ENCODE data around the gene SAMM50.

SAMM50 gene

DNA sequence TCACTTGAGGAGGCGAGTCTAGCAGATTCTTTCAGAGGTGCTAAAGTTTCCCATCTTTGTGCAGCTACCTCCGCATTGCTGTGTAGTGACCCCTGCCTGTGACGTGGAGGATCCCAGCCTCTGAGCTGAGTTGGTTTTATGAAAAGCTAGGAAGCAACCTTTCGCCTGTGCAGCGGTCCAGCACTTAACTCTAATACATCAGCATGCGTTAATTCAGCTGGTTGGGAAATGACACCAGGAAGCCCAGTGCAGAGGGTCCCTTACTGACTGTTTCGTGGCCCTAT lies 8.9 kb upstream of the SAMM50 start:
- DNase-seq, result no peak

DNA sequence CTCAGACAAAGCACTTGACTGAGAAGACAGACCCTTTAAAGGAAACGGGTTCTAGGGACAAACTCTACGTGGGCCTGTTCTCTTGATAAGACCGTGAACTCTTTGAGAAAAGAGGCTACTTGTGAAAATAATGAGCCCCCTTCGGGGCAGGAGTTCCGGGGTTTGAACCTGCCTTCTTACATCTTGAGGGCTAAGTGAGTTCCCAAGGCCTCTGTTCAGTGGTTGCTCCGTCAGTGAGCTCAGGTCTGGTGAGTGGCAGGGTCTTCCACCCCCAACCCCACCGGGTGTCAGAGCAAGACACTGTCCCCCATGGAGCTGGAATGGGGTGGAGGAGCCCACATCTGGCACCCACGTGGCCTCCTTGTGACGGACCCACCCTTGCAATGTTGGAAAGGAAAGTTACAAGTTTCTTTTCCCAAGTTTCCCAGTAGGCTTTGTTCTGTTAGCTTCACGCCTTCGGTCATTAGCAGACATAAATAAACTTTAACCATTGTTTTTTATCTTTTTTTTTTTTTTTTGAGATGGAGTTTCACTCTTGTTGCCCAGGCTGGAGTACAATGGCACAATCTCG lies 6.3 kb upstream of the SAMM50 start:
- no peak for DNase-seq

DNA sequence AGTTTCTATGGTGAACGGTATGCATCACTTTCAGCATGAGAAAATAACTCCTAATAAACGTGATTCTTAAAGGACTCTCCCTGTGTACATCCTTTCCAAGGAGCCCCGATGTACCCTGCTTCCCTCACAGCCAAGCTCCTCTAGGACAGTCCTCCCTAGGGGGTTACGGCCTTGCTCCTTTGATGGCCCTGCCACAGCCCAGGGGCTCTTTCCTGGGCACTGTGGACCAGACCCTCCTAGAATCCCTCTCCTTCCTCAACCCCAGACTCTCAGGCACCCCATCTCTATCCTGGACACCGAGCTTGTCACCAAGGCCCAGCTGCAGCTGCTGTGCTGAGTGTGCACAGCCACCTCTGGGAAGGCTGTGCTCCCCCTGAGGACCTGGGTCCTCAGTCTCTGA lies 3.9 kb upstream of the SAMM50 start:
- no peak for DNase-seq

GRCh38 chr22:43951966-43952365 lies 3.3 kb upstream of the SAMM50 start:
- no peak for DNase-seq

DNA sequence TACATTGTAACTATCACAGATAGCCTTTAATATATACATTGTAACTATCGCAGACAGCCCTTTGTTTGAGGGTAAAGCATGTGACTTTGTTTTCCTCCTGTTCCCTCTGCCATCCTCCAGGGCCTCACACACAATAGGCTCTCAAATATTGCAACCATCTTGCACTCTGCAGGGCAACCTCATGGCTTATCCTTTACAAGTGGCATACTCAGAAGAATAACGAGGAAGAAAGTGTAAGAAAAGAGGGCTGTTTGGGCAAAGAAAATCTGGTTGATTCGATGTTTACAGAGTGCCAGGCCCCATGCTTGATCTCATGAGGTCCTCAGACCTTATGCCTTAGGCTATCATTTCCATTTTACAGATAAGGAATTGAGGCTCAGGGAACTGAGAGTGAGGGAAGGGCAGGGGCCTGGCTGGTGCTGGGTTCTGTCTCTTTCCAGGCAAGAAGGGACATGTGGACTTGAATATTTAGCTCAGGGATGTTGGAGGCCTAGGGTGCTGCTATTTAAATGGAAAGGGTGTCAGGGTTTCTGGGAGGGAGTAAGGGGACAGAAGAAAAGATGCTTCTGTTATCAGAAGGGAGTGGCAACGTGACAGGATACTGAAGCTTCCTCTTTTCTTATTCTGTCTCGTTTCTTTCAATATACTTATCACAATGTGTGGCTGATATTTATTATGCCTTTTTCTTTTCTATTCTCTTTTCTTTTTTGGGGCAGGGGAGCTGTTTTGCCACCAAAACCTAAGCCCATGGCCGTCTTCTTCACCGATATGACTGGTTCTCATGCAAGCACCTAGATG lies 1.1 kb upstream of the SAMM50 start:
- no peak for DNase-seq

DNA sequence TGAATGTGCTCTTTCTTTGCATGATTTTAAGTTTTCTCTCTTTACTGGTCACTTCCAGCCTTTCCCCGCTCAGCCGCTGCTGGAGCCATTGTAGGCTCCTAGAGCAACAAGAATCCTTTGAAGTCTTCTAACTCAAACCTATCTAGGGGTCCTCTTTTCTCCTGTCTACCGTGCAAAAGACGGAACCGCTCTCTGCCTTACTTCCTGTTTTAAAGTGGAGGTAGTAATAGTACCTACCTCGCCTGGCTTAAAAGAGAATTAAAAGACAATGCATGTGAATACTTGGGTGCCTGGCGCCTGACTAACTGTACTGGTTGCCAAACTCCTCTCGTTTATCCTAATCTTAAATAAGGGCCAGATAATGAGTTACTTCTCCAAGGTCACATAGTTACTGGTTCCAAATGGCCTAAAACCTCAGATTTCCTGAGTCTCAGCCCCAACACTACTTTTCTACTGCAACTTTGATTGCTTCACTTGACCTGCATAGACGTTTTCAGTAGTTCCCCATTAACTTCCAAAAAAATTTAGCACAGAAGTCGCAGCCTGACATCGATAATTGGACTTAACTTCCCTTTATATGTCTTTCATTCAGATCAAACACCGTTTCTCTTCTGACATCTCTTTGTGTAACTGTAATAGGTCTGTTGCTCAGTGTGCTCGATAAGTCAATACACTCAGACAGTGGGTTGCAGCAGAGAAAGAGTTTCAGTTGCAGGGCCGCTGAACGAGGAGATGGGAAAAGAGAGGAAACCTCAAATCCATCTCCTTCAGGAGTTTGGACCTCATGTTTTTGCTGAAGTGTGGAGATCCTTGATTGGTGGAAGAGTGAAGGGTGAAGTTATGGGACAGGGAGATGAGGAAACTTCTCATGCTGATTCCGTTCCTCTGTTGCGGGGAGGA lies 891 bp downstream of the SAMM50 start:
- DNase-seq, result no peak

DNA sequence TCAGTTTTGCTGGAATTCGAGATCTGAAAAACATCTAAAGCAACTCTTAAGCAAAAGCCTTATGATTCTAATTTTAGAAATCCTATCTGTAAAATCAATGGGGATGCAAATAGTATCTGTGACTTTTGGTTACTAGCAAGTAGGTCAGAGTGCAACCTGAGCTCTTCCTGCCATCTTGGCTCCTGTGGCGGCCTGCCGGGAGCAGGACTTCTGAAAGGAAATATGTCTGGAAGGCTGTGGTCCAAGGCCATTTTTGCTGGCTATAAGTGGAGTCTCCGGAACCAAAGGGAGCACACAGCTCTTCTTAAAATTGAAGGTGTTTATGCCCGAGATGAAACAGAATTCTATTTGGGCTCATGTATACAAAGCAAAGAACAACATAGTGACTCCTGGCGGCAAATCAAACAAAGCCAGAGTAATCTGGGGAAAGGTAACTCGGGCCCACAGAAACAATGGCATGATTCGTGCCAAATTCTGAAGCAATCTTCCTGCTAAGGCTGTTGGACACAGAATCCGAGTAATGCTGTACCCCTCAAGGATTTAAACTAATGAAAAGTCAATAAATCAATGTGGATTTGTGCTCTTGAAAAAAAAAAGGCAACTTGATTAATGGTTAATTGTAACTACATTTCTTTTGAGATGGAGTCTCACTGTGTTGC lies 1.7 kb downstream of the SAMM50 start:
- DNase-seq, result no peak

- no peak for DNase-seq
Observed at GRCh38 chr22:43957871-43958270, 2.6 kb downstream of the SAMM50 start.

GRCh38 chr22:43964314-43964857 lies 9.1 kb downstream of the SAMM50 start:
- DNase-seq, result no peak

DNA sequence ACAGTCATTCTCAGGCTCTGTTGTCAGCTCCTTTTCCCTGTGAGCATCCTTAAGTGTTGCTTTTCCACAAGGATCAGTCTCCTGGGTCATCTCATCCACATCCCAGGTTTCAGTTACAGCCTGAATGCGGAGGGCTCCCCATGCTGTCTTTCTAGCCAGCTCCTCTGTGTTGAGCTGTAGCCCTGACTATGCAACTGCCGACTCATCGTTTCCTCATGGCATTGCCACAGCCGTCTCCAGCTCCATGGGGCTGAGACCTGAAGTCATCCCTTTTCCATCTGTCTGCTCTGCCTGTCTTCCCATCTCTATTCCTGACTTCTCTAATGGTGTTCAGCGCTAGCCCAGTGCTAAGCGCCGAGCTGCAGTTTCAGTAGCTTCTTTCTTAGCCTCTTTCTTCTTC lies 11.8 kb downstream of the SAMM50 start:
- no peak for DNase-seq

- no peak for DNase-seq
Observed at GRCh38 chr22:43968614-43969013, 13.4 kb downstream of the SAMM50 start.

DNA sequence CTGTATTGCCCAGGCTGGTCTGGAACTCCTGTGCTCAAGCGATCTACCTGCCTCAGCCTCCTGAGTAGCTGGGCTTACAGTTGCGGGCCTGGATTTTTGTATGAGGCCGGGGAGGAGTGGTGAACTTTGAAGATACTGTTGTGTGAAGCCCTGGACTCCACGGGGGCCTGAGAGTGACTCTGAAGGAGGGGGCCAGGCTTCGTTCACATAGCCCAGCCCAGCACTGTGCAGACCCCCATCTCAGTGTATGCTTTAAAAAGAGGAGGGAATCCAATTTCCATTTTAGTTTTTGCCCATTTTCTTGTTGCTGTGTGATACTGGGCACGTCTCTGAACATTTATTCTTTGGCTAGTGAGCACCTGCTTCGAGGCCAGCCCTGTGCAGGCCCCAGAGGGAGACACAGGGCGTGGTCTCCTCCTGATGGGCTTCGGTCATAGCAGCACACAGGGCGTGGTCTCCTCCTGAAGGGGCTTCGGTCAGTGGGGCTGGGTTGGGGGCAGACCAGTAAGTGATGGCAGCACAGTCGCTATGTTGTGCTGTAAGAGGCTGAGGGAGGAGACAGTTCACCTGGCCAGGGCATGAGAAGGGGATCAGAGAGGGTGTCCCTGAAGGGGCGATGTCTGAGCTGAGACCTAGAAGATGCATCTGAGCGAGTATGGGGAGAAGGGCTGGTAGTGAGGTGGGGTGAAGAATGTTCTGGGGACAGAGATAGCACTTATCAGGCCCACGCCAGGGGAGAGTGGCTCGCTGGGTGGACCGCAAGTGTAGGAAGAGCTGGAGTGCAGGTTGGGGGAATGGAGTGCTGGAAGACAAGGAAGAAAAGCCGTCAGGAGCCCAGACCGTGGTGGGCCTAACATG lies 14.0 kb downstream of the SAMM50 start:
- DNase-seq, result no peak

DNA sequence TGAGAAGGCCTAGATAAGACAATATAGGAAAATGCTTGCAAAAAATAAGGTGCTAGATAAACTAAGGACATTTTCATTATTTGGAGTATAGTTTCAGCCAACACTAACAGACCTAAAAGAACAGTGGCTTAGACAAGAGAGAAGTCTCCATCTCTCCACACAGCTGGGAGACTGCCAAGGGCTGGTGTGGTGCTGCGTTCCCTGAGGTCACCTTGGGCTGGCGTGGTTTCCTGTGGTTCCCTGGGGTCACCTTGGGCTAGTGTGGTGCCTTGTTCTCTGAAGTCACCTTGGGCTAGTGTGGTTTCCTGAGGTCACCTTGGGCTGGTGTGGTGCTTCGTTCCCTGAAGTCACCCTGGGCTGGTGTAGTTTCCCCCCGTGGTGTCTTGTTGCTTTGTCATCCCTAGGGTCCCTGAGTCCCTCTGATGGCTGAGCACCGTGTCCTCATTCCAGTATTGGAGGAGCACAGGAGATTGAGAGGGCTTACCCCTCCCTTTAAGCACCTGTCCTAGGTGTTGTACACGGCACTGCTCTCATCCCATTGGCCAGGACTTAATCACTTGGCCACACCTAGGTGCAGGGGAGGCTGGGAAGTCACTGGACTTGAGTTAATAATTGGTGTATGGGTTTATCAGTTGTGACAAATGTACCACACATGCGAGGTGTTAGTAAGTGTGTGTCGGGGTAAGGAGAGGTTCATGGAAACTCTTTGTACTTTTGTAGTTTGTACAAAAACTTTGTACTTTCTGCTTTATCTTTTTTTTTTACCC lies 14.9 kb downstream of the SAMM50 start:
- no peak for DNase-seq

DNA sequence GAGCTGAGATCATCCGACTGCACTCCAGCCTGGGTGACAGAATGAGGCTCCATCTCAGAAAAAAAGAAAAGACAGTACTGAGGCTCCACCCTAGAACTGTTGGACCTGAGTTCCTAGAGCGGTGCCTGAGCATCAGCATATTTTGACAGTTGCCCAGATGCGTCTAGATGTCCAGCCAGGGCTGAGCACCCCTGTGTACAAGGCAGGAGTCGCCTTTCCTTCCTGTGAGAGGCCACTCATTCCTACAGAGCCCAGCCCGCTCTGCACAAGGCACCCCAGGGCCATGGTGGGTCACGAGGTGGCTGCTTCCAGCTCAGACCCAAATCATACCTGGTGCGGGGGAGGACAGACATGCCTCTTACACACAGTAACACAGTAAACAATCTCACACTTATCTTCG lies 15.9 kb downstream of the SAMM50 start:
- DNase-seq, result no peak

DNA sequence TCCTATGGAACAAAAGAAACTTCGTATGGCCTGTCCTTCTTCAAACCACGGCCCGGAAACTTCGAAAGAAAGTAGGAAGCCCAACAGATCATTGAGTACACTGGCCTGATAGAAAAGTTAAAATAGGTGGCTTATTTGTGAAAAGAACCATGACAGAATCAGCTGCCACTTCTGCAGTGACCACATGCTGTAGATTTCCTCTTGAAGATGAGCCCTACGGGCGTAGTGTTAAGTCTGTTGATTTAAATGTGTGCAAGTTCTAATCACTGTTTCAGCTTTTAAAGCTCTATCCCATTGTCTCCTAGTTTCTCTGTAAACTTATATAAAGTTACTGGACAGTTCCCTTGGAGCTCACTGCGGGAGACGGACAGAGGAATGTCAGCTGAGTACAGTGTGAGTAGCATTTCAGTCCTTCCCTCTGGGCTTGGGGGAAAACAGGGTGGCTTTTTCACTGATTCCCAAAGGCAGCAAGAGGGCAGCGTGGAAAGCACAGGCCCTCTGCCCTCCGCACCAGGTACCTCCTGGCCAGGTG lies 17.8 kb downstream of the SAMM50 start:
- DNase-seq, result no peak

GRCh38 chr22:43974028-43974545 lies 18.8 kb downstream of the SAMM50 start:
- no peak for DNase-seq

GRCh38 chr22:43975041-43975440 lies 19.8 kb downstream of the SAMM50 start:
- no peak for DNase-seq

DNA sequence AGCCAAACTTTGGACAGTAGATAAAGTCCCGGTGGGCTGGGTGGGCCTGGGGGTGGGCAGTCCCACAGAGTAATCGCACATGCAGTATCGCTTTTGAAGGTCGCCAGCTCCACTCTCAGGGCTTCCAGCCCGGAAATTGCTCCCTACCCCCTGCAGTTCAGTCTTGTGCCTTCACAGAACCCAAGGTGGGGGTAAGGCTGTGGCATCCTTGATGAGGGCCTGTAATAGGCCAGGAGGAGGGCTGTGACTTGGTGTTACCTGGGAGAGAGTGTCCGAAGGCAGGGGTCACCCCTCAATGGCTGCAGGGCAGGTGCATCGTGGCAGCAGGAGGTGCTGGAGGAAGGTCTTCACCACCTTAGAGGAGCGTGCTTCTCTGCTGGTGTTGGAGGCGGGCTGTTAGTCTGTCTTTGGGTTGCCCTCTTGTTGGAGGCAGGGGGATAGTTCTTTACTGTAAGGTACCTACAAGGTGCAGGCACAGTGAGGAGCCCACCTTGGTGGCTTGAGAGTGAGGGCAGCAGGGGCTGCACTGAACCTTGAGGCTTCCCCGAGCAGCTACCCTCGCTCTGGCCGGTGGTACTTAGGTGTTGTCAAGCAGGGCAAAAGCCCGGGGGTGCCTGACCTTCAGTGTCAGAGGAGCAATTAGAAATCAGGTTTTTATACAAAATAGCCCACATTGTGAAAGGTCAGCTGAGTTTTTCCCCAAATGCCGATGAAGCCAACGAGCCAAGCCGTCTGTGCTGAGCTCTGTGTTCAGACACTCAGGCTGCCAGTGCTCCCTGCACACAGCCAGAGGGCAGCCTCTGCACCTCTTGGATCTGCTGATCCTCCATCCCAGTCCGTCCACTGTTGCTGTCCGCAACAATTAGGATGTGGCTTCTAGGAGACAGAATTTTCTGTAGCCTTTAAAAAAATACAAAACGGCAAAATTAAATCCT lies 21.9 kb downstream of the SAMM50 start:
- DNase-seq, result no peak

DNA sequence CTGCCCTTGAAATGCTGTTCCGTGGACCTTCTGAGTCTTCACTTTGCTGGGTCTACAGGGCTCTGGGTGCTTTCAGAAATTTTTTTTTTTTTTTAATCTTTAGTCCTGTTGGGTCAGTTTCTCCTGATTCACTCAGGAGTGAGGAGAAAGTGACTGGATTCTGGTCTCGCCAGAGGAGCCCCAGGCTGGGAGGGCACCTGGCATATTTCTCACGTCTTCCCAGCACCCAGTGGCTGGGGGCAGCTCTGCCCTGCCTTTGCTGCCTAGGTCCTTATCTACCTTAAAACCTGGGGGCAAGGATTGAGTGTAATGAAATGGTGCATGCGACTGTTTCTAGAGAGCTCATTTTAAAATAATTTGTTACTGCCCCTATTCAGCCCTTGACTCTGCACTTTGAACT lies 23.3 kb downstream of the SAMM50 start:
- DNase-seq, result no peak

GRCh38 chr22:43980579-43980978 lies 25.3 kb downstream of the SAMM50 start:
- no peak for DNase-seq
